ENCODE results near the gene FNBP1. TPM values are rescaled to one million over a fixed set of nuclear protein-coding genes. Genes with fewer than 3 reads are reported as not detected.

FNBP1 gene
- total RNA-seq, 2 donors from 2014 or later = 17.1 to 17.9 TPM

DNA sequence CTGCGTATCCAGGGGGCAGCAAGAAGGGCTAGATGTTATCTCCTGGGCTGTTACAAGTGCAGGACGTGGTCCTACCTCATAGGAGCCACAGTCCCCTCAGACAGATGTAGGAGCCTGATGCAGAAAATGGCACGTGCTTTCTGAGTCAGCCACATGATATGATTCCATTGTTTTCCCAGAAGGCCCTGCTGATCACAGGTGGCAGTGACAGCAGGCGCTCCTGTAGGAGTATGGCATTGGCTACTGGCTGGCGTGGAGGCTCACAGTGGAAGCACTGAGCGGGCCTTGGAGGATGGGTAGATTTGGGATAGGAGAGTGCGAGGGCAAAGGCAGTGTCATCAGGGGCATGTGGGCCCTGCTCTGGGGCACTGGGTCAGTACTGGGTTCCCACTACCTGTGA lies 185.8 kb downstream of the FNBP1 start:
- H3K9me3 ChIP-seq = no peaks in the 10 kb centered on the region
- 85 to 89% methylated on average over 7 of the region's 7 CpGs for WGBS, 2 donors
- no peak overlapping the region for H3K4me3 ChIP-seq
- H3K27me3 ChIP-seq = no peaks in the 10 kb centered on the region
- TF ChIP-seq CTCF (IDR thresholded peaks at IDR 0.05) = no peak
- TF ChIP-seq POLR2A (IDR thresholded peaks at IDR 0.05) = no peak
- H3K27ac ChIP-seq = no peak overlapping the region
- intact Hi-C loops (cut with DNase I) = no loop called here
- H3K4me1 ChIP-seq = no peaks in the 10 kb centered on the region
- peaks cover 0 to 19% of the 10 kb centered on the region in 2 donors for H3K36me3 ChIP-seq (replicated peaks in 1 of 2; ENCODE audit: insufficient read depth in 1 of 2, low read depth in 2 of 2)
- DNase-seq (no peak), ATAC-seq (no peak)

DNA sequence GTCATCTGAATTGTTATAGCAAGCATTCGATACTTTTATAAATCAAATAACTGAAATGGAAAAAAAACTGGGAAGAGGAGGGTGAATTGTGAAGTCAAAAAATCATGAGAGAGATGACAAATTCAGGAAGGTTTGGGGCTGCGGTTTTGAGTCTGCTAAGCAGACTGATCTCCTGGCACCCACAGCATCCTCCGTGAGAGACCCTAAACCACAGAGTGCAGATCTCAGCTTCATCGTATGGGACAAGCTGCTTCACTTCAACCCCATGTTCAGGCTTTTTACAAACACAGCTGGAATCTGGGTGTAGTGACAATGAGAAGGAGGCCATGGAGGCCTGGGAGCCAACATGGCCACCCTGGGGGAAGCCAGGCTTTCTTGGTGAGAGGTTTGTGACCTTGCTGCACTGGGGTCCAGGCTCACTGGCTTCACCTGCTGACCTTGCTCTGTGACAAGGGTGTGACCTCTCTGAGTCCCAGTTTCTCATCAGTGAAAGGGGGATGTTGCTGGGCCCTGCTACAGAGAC lies 188.3 kb downstream of the FNBP1 start:
- intact Hi-C loops (cut with DNase I) = no loop called here
- WGBS, 2 donors = 83 to 100% methylated on average over 4 of the region's 4 CpGs
- TF ChIP-seq CTCF (IDR thresholded peaks at IDR 0.05) (no peak), POLR2A (IDR thresholded peaks at IDR 0.05) (no peak)
- Histone ChIP-seq H3K9me3 (no peaks in the 10 kb centered on the region), H3K4me3 (no peak overlapping the region), H3K36me3 (replicated peaks in 1 of 2; ENCODE audit: insufficient read depth in 1 of 2, low read depth in 2 of 2) (peaks cover 0 to 19% of the 10 kb centered on the region in 2 donors), H3K27ac (no peak overlapping the region), H3K27me3 (no peaks in the 10 kb centered on the region), H3K4me1 (no peaks in the 10 kb centered on the region)
- DNase-seq = no peak
- no peak for ATAC-seq

DNA sequence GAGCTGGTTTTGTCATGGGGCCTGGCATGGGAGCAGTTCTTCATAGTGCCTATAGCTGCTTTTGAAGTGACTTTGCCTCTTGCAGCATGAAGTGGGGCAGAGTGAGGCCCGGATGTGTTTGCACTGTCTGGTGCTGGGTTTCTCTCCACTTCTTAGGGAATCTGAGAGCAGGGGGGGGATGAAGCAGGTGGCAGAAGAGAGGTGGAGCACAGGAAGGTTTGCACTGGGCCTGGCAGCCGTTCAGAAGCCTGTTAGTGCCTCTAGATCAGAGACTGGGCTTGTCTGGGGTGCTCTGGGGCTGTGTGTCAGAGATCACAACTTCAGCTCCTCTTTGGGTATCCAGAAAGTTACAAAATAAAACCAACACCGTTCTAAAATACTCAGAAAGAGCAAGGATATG lies 189.4 kb downstream of the FNBP1 start:
- H3K9me3 ChIP-seq = no peaks in the 10 kb centered on the region
- no peak overlapping the region for H3K4me3 ChIP-seq
- no peaks in the 10 kb centered on the region for H3K27me3 ChIP-seq
- no peak for TF ChIP-seq CTCF (IDR thresholded peaks at IDR 0.05)
- TF ChIP-seq POLR2A (IDR thresholded peaks at IDR 0.05) = no peak
- no peaks in the 10 kb centered on the region for H3K4me1 ChIP-seq
- intact Hi-C loops (cut with DNase I) = no loop called here
- H3K36me3 ChIP-seq (replicated peaks in 1 of 2; ENCODE audit: insufficient read depth in 1 of 2, low read depth in 2 of 2) = peaks cover 0 to 19% of the 10 kb centered on the region in 2 donors
- ATAC-seq = no peak
- 21 to 51% methylated on average over 3 of the region's 3 CpGs for WGBS, 2 donors
- DNase-seq = no peak
- H3K27ac ChIP-seq = no peak overlapping the region

GRCh38 chr9:129852579-129852978 lies 190.4 kb downstream of the FNBP1 start:
- Histone ChIP-seq H3K9me3 (no peaks in the 10 kb centered on the region), H3K27me3 (no peaks in the 10 kb centered on the region), H3K27ac (no peak overlapping the region), H3K4me3 (no peak overlapping the region), H3K36me3 (replicated peaks in 1 of 2; ENCODE audit: insufficient read depth in 1 of 2, low read depth in 2 of 2) (peaks cover 0 to 19% of the 10 kb centered on the region in 2 donors), H3K4me1 (no peaks in the 10 kb centered on the region)
- ATAC-seq (no peak), DNase-seq (peak in 1 of 4 donors; percentile 25)
- WGBS, 2 donors = 63 to 76% methylated on average over 4 to 5 of the region's 5 CpGs
- intact Hi-C loops (cut with DNase I) = no loop called here
- no peak for TF ChIP-seq POLR2A (IDR thresholded peaks at IDR 0.05)

- ATAC-seq (no peak), DNase-seq (no peak)
- TF ChIP-seq CTCF (IDR thresholded peaks at IDR 0.05) (no peak), POLR2A (IDR thresholded peaks at IDR 0.05) (no peak)
- Histone ChIP-seq H3K9me3 (no peaks in the 10 kb centered on the region), H3K4me1 (no peaks in the 10 kb centered on the region), H3K36me3 (replicated peaks in 1 of 2; ENCODE audit: insufficient read depth in 1 of 2, low read depth in 2 of 2) (peaks cover 0 to 19% of the 10 kb centered on the region in 2 donors), H3K27me3 (no peaks in the 10 kb centered on the region), H3K4me3 (no peak overlapping the region), H3K27ac (no peak overlapping the region)
- 72 to 79% methylated on average over 5 of the region's 5 CpGs for WGBS, 2 donors
- intact Hi-C loops (cut with DNase I) = no loop called here
Measured at GRCh38 chr9:129851821-129852220, 191.2 kb downstream of the FNBP1 start.

All from body of pancreas (tissue), 4 donors.